NCI-H1105 (cell line): ENCODE measurements around the gene DENR.

Experiments
- DNase-seq: peaks from one replicate; lab custom pipeline; 2025; lab: John Stamatoyannopoulos, UW

DENR gene

GRCh38 chr12:122820138-122820537, 67.5 kb downstream of the DENR start:
- DNase-seq: no peak
